Keratinocyte (primary cell): ENCODE data around the gene SPIN2A.

Experiments used
- EZH2 ChIP-seq: IDR thresholded peaks from one replicate; pipeline ENCODE4 v1.6.1; 2012; ENCODE audit warnings: inconsistent platforms, mild to moderate bottlenecking, low read length, moderate library complexity
- TF ChIP-seq, protein P1 (sequence below), 3 experiments: IDR thresholded peaks in 1 of 3; conservative IDR thresholded peaks in 1 of 3; optimal IDR thresholded peaks in 1 of 3; 2 replicates in 2 of 3; 3 replicates in 1 of 3; pipeline versions ENCODE3 to v1.5.1; 2011; ENCODE audit warnings: low read length in 3 of 3, mild to moderate bottlenecking in 3 of 3, moderate library complexity in 2 of 3, control low read depth in 1 of 3, inconsistent platforms in 1 of 3; ENCODE audit not compliant: insufficient read depth in 2 of 3; ENCODE audit errors: extremely low read depth in 1 of 3

- TF ChIP-seq, protein P1, sequence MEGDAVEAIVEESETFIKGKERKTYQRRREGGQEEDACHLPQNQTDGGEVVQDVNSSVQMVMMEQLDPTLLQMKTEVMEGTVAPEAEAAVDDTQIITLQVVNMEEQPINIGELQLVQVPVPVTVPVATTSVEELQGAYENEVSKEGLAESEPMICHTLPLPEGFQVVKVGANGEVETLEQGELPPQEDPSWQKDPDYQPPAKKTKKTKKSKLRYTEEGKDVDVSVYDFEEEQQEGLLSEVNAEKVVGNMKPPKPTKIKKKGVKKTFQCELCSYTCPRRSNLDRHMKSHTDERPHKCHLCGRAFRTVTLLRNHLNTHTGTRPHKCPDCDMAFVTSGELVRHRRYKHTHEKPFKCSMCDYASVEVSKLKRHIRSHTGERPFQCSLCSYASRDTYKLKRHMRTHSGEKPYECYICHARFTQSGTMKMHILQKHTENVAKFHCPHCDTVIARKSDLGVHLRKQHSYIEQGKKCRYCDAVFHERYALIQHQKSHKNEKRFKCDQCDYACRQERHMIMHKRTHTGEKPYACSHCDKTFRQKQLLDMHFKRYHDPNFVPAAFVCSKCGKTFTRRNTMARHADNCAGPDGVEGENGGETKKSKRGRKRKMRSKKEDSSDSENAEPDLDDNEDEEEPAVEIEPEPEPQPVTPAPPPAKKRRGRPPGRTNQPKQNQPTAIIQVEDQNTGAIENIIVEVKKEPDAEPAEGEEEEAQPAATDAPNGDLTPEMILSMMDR (optimal IDR thresholded peaks at IDR 0.05 in 1 of 3, IDR thresholded peaks at IDR 0.05 in 1 of 3, conservative IDR thresholded peaks at IDR 0.05 in 1 of 3; ENCODE audit: extremely low read depth in 1 of 3, insufficient read depth in 2 of 3, low read length in 3 of 3) = no peak
- TF ChIP-seq EZH2 = no peak
Observed at GRCh38 chrX:57104406-57104805, 32.8 kb downstream of the SPIN2A start.
